Sciatic nerve (tissue), 2 donors: ENCODE results near the gene HCFC2. TPM values are rescaled to one million over a fixed set of nuclear protein-coding genes. Genes with fewer than 3 reads are reported as not detected.
"Not testable (repeated sequence)": the region's sequence is repeated elsewhere in the genome, so short reads cannot be mapped to it uniquely, and the experiment has no call there.

Experiments
- ATAC-seq: fragments of 200-7000 bp; cut with Tn5 transposase; one replicate; pipeline ENCODE4 v1.9.1; 2020; ENCODE audit warnings: mild to moderate bottlenecking, moderate library complexity
- DNase-seq: peaks from one replicate; pipeline ENCODE4 v3.0.0-alpha.2; 2020; ENCODE audit warnings: low spot score
- intact Hi-C: fragments of 100-400 bp; cut with DNase I; formaldehyde crosslinking; loops from one replicate; pipeline ENCODE4 v1.14.2; 2022
- total RNA-seq: library from RNA; stranded (reverse); fragmentation: NEBNext Ultra II Directional; extraction: Animal tissue kit (Norgen Biotek cat#: 25700); gene quantifications from one replicate; pipeline ENCODE4 v1.2.1, GENCODE V29; 2021
- donor health status: DM: no; HTN: no; CAD: no.
- donor health status: DM: no; HTN: no; CAD: no.

HCFC2 gene
- total RNA-seq, 1 donor from 2014 or later, result 37.2 TPM

- intact Hi-C loops, result loop anchor here (10.0 kb wide), 1 partner anchor 224 kb away; no protein-coding TSS in a partner anchor
- ATAC-seq (peak; percentile 92), DNase-seq (peak; percentile 92)
Observed at GRCh38 chr12:104108755-104109445, 44.6 kb downstream of the HCFC2 start.

GRCh38 chr12:104109446-104110271 lies 45.3 kb downstream of the HCFC2 start:
- DNase-seq (no peak), ATAC-seq (no peak)
- intact Hi-C loops, result loop anchor here (10.0 kb wide), 1 partner anchor 225 kb away; no protein-coding TSS in a partner anchor

- ATAC-seq, DNase-seq, intact Hi-C loops: not testable (repeated sequence)
Observed at GRCh38 chr12:104114834-104115586, 50.7 kb downstream of the HCFC2 start.

GRCh38 chr12:104115587-104115975 lies 51.2 kb downstream of the HCFC2 start:
- DNase-seq (no peak), ATAC-seq (no peak)
- intact Hi-C loops, result no loop called here

GRCh38 chr12:104121001-104121400 lies 56.7 kb downstream of the HCFC2 start:
- DNase-seq (no peak), ATAC-seq (no peak)
- intact Hi-C loops, result no loop called here

- no peak for DNase-seq
- ATAC-seq, result no peak
- intact Hi-C loops, result no loop called here
Observed at GRCh38 chr12:104122298-104122697, 58.0 kb downstream of the HCFC2 start.

GRCh38 chr12:104126548-104126947 lies 62.2 kb downstream of the HCFC2 start:
- no peak for DNase-seq
- ATAC-seq, result no peak
- intact Hi-C loops, result no loop called here

GRCh38 chr12:104130760-104131159 lies 66.4 kb downstream of the HCFC2 start:
- no peak for ATAC-seq
- no peak for DNase-seq
- intact Hi-C loops, result no loop called here

- ATAC-seq (no peak), DNase-seq (no peak)
Observed at GRCh38 chr12:104131609-104132008, 67.3 kb downstream of the HCFC2 start.

GRCh38 chr12:104132351-104132956 lies 68.1 kb downstream of the HCFC2 start:
- ATAC-seq, result no peak
- no peak for DNase-seq
- intact Hi-C loops, result no loop called here

More at GRCh38 chr12:104131609-104132008, 67.3 kb downstream of the HCFC2 start:
- intact Hi-C loops, result no loop called here

- no peak for ATAC-seq
- DNase-seq, result no peak
- intact Hi-C loops, result no loop called here
Observed at GRCh38 chr12:104133321-104133720, 69.0 kb downstream of the HCFC2 start.

- intact Hi-C loops, result no loop called here
- no peak for ATAC-seq
- no peak for DNase-seq
Observed at GRCh38 chr12:104133866-104134265, 69.5 kb downstream of the HCFC2 start.

GRCh38 chr12:104134882-104135281 lies 70.6 kb downstream of the HCFC2 start:
- no peak for DNase-seq
- no peak for ATAC-seq
- intact Hi-C loops, result no loop called here

- ATAC-seq (no peak), DNase-seq (no peak)
- intact Hi-C loops, result no loop called here
Observed at GRCh38 chr12:104136577-104136976, 72.2 kb downstream of the HCFC2 start.

GRCh38 chr12:104137001-104137901 lies 72.9 kb downstream of the HCFC2 start:
- DNase-seq, result peak; percentile 66
- ATAC-seq, result no peak
- intact Hi-C loops, result no loop called here

- ATAC-seq, result peak; percentile 94
- DNase-seq, result peak; percentile 95
- intact Hi-C loops, result no loop called here
Observed at GRCh38 chr12:104137902-104138796, 73.8 kb downstream of the HCFC2 start, which contains the start of gene NFYB. NFYB (minus strand) TSS chr12:104138210; CDS start chr12:104135453, 2,757 bp downstream.

- DNase-seq (no peak), ATAC-seq (peak; percentile 62)
- intact Hi-C loops, result no loop called here
Observed at GRCh38 chr12:104138797-104139152, 74.4 kb downstream of the HCFC2 start.
